Chondrocyte (in vitro differentiated cells): ENCODE results near the gene OTOF. TPM values are rescaled to one million over a fixed set of nuclear protein-coding genes. Genes with fewer than 3 reads are reported as not detected.

Experiments
- DNase-seq: peaks from one replicate; pipeline ENCODE4 v3.0.0; 2021; ENCODE audit warnings: mixed read lengths, low spot score
- H3K27ac Mint-ChIP-seq: one replicate; pipeline ENCODE4 v1.8.0; 2021; ENCODE audit warnings: mild to moderate bottlenecking, moderate library complexity, mixed read lengths; ENCODE audit not compliant: unreplicated experiment
- H3K27me3 Mint-ChIP-seq: 2 replicates; pipeline ENCODE4 v1.8.0; 2021; ENCODE audit warnings: low read depth, mixed read lengths
- H3K36me3 Mint-ChIP-seq: 2 replicates; pipeline ENCODE4 v1.8.0; 2021; ENCODE audit warnings: low read depth, mixed read lengths
- H3K4me1 Mint-ChIP-seq: 2 replicates; pipeline ENCODE4 v1.8.0; 2021; ENCODE audit warnings: low read depth, mild to moderate bottlenecking, mixed read lengths
- H3K4me3 Mint-ChIP-seq: one replicate; pipeline ENCODE4 v1.8.0; 2021; ENCODE audit warnings: mild to moderate bottlenecking, moderate library complexity, mixed read lengths; ENCODE audit not compliant: unreplicated experiment
- H3K9me3 Mint-ChIP-seq: 2 replicates; pipeline ENCODE4 v1.8.0; 2021; ENCODE audit warnings: low read depth, mixed read lengths
- CTCF ChIP-seq: fragments of 200-600 bp; sonication (generic); IDR thresholded peaks from 2 replicates; pipeline ENCODE4 v1.5.0; 2021; ENCODE audit warnings: antibody characterized with exemption, mild to moderate bottlenecking, moderate library complexity
- long read RNA-seq: library from polyadenylated mRNA; stranded (forward); transcript quantifications from one replicate; pipeline ENCODE4 v2.0.0, GENCODE V29; 2021
- total RNA-seq: library from RNA; stranded (reverse); gene quantifications from 3 replicates; pipeline ENCODE4 v1.2.1, GENCODE V29; 2021

OTOF gene
- not detected in 3 replicates for total RNA-seq
- long read RNA-seq = 0 reads

DNA sequence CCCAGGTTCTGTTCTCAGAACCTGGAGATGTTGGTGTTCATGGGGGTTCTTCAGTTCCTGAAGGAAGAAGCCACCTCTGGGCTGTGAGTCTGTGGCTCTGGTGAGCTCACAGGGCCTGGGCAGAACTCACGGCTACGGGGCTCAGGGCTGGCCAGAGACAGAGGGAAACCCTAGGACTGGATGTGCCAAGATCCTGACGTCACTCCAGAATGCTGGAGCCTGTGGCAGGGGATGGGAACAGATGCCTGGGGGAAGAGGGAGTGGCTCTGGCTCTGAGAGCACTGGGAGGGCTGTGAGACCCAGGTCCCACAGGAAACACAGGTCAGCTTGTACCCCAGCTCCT lies at the start of gene OTOF:
OTOF (minus strand) TSS at position 214 of the 343 bp plus-strand sequence.
- no peak for DNase-seq
- Mint-ChIP-seq H3K9me3 (no peaks in the 10 kb centered on the region), H3K27ac (no peak within 1 kb of the TSS), H3K36me3 (no peaks in the 10 kb centered on the region), H3K27me3 (peaks cover 2% of the 10 kb centered on the region), H3K4me1 (peaks cover 8% of the 10 kb centered on the region), H3K4me3 (no peak within 1 kb of the TSS)
- no peak for TF ChIP-seq CTCF

DNA sequence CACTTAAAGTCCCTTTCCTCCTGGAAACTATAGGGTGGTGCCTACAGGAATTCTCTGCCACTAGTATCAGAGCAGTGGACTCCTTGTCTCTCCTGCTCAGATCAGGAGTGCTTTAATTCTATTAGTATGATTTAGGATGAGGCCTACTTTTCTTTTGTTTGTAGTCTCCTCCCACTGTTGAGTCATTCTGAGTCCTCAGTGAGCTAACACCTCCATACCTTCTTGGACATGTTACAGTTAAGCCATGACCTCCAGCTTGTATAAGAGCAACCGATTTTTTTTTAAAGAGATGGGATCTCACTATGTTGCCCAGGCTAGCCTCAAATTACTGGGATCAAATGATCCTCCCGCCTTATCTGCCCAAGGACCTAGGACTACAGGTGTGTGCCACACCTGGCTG lies 48.7 kb upstream of the OTOF start:
- Mint-ChIP-seq H3K27ac (no peak overlapping the region), H3K27me3 (no peaks in the 10 kb centered on the region), H3K4me3 (no peak overlapping the region), H3K9me3 (no peaks in the 10 kb centered on the region), H3K36me3 (no peaks in the 10 kb centered on the region), H3K4me1 (peaks cover 15% of the 10 kb centered on the region)
- no peak for DNase-seq
- TF ChIP-seq CTCF = no peak

DNA sequence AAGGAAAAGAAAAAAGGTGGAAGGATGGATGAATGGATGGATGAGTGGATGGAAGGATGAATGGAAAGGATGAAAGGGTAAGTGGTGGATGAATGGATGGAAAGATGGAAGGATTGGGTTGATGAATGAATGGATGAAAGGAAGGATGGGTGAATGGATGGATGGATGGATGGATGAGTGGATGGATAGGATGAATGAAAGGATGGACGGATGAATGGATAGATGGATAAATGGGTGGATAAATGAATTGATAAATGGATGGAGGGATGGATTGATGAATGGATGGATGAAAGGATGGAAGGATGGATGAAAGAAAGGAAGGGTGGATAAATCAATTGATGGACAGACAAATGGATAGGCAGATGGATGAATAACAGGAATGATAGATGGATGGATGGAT lies 48.2 kb upstream of the OTOF start:
- no peak overlapping the region for H3K4me3 Mint-ChIP-seq
- no peaks in the 10 kb centered on the region for H3K36me3 Mint-ChIP-seq
- no peak overlapping the region for H3K27ac Mint-ChIP-seq
- H3K9me3 Mint-ChIP-seq = no peaks in the 10 kb centered on the region
- H3K4me1 Mint-ChIP-seq = peaks cover 14% of the 10 kb centered on the region
- TF ChIP-seq CTCF = no peak
- DNase-seq = no peak
- peaks cover under 1% of the 10 kb centered on the region for H3K27me3 Mint-ChIP-seq

- Mint-ChIP-seq H3K36me3 (no peaks in the 10 kb centered on the region), H3K4me3 (no peak overlapping the region), H3K27me3 (peaks cover 15% of the 10 kb centered on the region), H3K9me3 (no peaks in the 10 kb centered on the region), H3K4me1 (no peaks in the 10 kb centered on the region), H3K27ac (no peak overlapping the region)
- TF ChIP-seq CTCF = no peak
- no peak for DNase-seq
Observed at GRCh38 chr2:26523750-26524149, 45.8 kb upstream of the OTOF start.

GRCh38 chr2:26522751-26523171 lies 44.8 kb upstream of the OTOF start:
- H3K4me1 Mint-ChIP-seq = no peaks in the 10 kb centered on the region
- no peak for DNase-seq
- no peak overlapping the region for H3K4me3 Mint-ChIP-seq
- no peaks in the 10 kb centered on the region for H3K36me3 Mint-ChIP-seq
- H3K27me3 Mint-ChIP-seq = peaks cover 18% of the 10 kb centered on the region
- H3K27ac Mint-ChIP-seq = no peak overlapping the region
- no peaks in the 10 kb centered on the region for H3K9me3 Mint-ChIP-seq
- no peak for TF ChIP-seq CTCF
